ENCODE results near the gene EVI2A.
"Not testable (repeated sequence)": the region's sequence is repeated elsewhere in the genome, so short reads cannot be mapped to it uniquely, and the experiment has no call there.

EVI2A gene

DNA sequence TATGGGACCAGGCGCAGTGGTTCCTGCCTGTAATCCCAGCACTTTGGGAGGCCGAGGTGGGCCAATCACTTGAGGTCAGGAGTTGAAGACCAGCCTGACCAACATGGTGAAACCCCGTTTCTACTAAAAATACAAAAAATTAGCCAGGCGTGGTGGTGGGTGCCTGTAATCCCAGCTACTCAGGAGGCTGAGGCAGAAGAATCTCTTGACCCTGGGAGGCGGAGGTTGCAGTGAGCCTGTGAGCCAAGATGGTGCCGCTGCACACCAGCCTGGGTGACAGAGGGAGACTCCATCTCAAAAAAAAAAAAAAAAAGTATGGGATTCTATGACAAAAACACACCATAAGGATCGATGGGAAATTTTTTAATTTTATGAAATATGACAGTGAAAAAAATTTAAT is 9.2 kb downstream of the EVI2A start:
- peak; percentile 42 for DNase-seq (ENCODE audit: low spot score)

DNA sequence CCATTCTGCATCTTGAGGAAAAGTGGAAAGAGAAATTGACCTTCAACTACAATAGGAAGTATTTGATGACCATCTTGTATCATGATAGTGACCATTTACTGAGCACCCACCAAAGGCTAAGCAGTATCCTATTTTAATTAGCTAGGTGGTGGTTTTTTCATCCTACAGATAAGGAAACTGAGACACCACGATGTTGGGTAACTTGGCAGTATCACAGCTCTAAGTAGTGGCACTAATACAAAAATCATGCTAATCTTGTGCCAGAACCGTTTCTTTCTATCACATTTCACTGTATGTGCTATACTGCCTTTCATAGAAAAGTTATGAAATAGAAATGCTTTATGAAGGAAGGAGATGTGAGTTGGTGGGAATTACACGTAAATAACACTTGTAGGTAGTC is 9.9 kb downstream of the EVI2A start:
- no peak for DNase-seq (ENCODE audit: low spot score)

DNA sequence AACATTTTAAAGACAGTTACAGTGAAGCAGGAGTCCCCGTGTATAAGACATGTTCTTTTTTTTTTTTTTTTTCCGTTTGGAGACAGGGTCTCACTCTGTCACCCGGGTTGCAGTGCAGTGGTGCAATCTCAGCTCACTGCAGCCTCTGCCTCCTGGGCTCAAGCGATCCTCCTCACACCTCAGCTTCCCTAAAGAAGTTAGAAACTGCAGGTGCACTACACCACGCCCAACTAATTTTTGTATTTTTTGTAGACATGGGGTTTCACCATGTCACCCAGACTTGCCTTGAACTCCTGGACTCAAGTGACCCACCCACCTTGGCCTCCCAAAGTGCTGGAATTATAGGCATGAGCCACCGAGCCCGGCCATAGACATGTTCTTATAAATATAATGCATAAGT is 10.5 kb downstream of the EVI2A start:
- DNase-seq (ENCODE audit: low spot score) = peak; percentile 30

DNA sequence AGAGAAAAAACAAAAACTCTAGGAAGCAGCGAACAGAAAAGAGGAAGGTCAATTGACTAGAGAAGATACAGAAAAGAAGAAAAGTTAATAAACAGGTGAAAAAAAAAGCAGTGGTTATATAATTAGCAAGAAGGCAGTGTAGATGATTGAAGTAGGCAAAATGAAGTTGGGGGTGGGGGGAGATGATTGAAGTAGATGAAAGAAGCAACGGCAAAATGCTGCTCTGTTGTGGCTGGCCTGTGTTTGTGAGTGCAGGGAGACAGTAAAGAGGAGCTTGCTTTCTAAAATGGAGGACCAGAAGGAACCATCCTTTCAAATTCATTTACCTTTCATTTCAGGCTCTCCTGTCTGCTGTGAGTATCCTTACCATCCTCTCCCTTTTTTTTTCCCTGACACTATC is 11.2 kb downstream of the EVI2A start:
- DNase-seq (ENCODE audit: low spot score) = peak; percentile 83

DNA sequence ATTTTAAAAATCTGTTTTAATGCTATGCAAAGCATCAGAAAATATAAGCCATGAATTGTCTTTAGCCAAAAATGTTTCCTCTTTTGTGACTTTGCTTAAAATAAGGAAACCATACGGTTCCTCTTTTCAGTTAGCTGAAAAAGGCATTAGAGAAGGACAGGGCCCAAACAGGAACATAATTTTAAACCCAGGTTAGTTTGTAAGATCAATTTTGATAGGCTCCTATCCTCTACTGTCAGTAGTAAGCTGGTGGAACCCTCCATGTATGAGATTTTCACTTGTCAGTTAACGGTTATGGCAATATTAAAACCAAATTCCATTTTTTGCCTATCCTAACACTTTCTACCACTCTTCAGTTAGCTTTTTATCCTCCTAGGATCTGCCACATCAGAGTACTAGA is 11.9 kb downstream of the EVI2A start:
- DNase-seq (ENCODE audit: low spot score) = peak; percentile 35

DNA sequence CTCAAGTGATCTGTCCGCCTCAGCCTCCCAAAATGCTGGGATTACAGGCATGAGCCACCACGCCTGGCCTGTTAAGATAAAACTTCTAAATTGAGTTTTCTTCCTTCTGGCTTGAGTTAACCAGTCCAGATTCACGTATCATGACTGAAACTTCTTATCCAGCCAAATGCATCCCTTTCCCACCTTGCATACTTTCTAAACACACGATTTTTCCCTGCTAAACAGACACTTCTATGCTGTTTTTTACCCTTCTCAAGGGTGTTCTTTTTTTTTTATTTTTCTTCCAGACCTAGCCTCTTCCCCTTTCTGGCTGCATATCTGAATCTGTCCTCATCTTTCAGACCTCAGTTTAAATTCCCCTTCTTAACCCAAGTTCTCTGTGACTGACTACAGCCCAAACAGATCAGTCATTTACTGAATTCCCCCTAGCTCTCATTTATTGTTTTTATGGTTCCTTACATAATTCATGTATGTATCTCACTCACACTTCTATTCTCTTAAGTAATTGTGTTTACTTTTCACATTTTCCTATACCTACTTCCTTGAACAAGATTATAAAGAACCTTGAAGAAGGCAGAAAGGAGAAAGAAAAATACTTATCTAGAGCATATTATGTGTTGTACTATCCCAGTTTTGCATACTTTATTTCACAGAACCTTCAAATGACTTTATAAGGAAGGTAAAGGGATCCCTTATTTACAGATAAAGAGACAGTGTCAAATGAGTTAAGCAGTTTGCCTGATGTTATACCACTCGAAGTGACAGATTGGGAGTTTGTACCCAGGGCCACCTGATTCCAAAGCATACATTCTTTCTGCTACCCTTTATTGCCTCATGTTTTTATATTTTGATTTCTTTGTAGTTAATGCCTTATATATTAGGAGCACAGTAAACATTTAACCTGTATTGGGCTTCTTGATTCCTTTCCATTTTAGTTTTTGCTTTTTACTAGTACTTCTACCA is 12.8 kb downstream of the EVI2A start:
- DNase-seq (ENCODE audit: low spot score) = no peak

DNA sequence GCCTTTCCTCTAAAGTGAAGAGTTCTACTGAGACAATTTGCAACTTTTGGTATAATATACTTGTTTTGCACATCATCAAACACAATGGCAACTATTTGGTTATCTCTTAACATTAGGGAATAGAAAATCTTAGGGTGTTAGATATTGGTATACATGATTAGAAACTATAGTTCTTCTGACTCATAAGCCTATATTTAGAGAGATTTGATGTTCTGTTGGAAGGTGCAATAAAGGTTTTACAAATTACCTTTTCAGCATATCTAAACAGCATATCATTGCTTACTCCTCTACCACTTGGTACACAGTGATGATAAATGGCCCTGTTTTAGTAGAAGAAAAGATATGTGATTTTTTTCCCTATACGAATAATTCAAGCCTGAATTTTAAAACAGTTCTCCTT is 13.8 kb downstream of the EVI2A start:
- no peak for DNase-seq (ENCODE audit: low spot score)

DNA sequence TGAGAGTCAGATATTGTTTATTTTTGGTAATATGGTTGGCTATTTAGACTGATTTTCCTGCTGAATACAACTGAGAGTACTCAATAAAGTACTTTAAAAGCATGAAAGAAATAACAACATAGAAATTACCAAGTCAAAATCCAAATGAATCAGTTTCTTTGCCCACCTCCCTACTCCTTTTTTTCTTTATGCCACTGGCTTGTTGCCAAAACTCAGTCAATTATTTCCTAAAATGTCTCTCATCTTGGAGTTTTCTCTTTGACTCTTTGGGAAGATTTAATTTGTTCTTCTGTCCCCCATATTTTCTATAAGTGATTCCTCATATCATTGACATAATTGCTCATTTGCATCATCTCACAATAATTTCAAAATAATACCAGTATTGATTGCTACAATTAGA is 21.8 kb downstream of the EVI2A start:
- no peak for DNase-seq (ENCODE audit: low spot score)

DNA sequence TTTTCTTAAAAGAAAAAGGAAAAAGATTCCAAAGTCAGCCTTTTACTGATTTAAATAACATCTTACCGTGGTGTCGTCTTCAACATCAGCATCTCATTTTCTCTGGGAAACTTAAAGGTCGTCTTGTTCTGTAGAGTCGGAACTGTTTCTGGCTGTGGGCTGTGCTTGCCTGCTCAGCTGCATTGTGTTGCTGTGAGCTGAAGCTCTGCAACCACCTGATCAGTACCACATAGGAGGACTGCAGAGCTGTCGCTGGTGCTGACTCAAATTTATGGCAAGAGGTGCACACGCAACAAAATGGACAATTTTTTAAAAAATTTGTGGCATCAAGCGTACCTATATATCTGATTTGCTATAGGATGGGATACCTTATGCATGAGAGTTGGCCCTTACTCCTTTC is 24.3 kb downstream of the EVI2A start, which contains the start of gene OMG:
OMG (minus strand) TSS at position 150 of the 400 bp plus-strand sequence. CDS start 908 bp downstream, outside the sequence.
- no peak for DNase-seq (ENCODE audit: low spot score)

DNA sequence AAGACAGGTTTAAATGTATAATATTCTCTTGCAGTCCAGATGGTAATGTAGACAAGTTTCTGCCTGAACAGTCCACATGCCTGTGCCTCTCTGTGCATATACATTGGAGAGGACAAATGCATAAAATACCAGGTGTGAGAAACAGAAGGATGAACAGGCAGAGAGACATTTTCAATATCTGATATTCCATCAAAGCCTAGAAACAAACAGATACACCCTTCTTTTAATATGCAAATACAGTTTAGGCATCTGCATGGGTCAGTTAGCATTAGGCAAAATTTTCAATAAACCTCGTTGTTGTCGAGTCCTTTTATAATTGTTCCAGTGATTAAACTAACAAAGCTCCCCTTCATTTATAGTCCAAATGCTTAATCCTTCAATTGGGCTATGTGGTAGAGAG is 25.3 kb downstream of the EVI2A start:
- no peak for DNase-seq (ENCODE audit: low spot score)

DNA sequence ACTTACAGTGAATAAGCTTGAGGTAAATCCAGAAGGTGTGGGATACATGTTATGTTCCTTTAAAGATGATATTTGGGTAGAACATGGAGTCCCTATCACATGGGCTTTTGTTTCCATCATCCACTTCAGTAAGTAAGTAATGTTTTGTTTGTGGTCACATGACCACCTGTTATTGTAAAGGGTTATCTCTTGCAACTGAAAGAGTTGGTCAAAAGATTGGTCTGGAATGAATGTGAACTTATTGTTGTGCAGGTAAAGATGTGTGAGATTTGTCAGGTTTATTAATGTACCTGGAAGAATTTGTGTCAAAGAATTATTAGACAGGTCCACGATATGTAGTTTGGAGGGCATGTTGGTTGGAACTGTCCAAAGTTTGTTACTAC is 25.9 kb downstream of the EVI2A start:
- no peak for DNase-seq (ENCODE audit: low spot score)

DNA sequence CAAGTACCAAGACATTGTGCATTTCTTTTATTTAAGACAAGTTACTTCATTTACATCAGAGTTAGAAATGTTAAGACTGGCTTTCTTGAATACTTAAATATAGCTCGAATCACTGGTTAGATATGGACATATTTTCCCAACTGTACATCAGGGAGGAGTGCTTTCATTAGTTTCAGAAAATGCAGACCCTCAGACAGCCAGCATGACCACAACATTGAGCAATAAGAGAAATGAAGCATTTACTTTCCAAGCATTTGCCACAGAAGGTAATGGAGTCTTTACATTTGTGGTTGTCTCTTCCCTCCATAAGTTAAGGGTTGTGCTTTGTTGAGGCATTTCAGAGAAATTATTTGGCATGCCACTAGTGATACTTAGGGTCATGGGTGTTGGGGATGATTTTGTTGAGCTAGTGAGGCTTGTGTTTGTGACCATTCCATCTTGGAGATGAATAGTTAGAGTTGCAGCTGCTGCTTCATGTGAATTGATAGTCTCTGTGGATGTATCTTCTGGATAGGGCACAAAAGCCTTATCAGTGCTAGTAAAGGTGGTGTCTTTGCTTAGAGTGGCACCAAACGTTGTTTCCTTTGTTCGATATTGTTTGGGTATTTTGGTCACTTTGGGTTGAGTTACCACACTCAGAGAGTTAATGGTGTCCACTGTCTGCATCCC is 26.5 kb downstream of the EVI2A start:
- DNase-seq (ENCODE audit: low spot score) = no peak

DNA sequence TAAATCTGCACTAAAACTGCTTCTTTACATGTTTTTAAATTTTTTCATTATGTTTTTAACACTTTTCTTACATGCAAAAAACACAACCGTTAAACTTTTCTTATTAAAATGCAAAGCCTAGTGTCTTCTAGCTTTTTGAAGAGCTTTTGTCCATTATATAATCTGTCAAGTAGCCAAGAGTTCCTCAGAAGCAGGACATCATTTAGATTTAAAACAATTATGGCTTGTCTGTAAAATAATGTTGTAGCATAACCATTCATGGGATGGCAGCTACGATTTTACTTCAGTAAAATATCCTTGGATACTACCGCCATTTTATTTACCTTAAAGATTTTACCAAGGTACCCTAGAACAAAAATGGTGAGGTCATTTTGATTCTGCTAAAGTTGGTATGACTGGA is 27.2 kb downstream of the EVI2A start:
- DNase-seq (ENCODE audit: low spot score) = no peak

DNA sequence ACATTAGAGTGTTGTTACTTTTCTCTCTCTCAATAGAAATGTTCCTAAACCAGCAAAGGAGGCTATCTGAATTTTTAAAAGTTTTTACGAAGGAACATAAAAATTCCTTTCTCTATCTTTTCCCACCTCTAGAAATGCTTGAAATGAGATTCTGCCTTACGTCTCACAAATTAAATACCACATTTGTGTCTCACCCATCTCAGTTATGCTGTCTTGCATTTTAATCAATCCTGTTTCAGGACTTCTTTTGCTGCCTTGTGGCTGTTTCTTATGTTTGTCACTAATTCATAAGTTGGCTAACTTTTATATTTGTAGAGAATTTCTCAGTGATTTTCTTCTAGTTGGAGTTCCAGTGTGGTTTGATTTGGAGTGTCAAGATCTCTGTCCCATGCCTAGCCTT is 27.8 kb downstream of the EVI2A start:
- no peak for DNase-seq (ENCODE audit: low spot score)

DNA sequence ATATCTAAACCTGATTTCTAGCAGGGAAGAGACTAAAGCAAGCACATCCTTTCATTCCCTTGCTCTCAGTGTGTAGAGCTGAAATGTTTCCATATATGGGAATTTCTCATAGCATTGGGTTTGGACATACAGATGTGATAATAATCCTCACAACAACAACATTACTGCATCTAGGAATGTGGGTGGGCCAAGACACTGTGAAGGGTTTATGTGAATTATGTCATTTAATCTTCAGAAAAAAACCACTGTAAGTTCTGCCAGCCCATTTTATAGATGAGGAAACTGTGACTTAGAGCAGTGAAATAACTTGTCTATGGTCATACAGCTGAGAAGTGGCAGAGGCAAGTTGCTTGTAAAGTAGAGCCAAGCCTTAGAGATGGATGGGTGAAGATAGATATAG is 29.6 kb downstream of the EVI2A start:
- DNase-seq (ENCODE audit: low spot score) = no peak

DNA sequence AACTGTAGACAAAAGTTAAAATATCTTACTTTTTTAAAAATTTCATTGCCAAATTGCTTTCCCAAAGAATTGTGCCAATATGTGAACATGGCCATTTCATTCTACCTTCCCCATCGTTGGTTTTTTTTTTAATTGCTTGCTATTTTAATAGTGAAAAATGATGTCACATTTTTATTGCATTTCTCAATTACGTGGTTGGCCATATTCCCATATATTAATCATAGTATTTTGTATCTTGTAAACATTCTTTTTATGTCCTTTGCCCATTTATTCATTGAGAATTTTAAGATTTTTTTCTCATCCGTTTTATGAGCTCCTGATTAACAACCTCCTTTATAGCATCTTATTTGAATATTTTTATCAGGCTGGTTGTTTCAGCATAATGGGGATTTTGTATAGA is 31.6 kb downstream of the EVI2A start:
- DNase-seq (ENCODE audit: low spot score) = no peak

DNA sequence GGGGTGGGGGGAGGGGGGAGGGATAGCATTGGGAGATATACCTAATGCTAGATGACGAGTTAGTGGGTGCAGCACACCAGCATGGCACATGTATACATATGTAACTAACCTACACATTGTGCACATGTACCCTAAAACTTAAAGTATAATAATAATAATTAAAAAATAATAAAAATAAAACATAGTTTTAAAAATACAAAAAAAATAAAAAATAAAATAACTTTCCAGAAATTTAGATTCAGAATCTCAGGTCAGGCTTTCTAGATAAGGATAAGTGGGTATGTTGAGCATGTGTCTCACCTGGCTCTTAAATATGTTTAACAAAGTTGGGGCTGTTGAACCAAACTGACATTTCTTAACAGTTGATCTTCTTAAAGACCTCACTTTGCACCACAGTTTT is 33.5 kb downstream of the EVI2A start:
- not testable (repeated sequence) for DNase-seq (ENCODE audit: low spot score)

DNA sequence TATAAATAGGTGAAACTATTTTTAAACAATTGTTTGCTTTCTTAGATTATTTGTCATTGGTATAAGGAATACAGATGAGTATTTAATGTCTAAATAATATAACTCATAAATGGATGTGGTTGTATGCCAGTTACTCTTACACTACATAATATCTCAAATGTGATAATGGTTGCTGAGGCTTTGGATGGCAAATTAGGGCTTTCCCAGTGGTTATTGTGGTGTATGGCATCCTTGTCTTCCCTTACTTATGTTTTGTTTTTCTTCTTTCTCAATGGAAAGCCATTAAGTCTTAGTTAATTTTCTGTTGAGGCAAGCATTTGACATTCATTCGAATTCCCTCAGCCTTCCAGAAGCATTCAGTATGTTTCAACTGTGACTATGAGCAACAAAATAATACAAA is 34.8 kb downstream of the EVI2A start:
- DNase-seq (ENCODE audit: low spot score) = no peak

DNA sequence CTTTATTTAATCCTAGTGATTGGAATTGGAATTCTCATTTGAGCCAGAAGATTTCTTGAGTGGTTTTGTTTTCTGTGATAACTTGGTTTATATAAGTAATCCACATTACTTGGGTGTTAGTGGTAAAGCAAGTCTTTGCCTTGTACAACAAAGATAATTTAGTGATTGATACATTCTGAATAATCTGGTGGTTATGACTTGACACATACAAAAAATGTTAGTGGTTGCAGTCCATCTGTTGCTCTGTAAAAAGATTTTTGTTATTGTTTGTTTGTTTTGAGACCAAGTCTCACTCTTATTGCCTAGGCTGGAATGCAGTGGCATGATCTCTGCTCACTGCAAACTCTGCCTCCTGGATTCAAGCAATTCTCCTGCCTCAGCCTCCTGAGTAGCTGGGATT is 37.6 kb downstream of the EVI2A start:
- no peak for DNase-seq (ENCODE audit: low spot score)

DNA sequence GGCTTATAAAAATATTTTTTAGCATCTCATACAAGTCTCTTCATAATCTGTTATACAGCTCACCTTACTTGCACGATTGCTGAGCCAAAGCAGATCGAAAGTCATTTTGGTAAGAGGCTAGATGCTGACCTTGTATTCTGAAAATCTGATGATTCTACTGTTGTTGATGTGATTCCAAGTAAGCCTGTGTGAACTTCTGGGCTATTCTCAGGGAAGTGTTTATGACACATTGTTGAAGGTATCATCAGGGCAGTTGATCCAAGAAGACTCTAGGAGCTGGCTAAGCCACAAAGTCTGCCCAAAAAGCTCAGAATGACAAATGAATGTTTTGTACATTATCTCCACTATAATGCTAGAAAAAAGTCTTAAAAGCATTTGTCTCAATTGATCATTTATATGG is 40.4 kb downstream of the EVI2A start:
- DNase-seq (ENCODE audit: low spot score) = no peak

DNA sequence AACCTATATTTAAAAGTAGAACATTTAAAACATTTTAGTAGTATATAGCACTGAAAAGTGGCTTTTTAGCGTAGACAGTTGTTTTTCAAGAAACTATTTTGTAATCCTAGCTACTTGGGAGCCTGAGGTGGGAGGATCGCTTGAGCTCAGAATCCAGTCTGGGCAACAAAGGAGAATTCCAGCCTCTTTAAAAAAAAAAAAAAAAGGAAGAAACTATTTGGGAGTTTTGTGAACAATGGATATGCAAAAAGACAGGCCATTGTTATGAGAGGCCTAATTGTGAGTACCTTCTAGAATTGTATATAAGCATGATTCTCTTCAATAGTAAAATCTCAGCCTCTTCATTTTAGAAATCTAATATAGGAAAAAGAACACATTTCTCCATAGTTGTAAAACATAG is 42.0 kb downstream of the EVI2A start:
- no peak for DNase-seq (ENCODE audit: low spot score)

DNA sequence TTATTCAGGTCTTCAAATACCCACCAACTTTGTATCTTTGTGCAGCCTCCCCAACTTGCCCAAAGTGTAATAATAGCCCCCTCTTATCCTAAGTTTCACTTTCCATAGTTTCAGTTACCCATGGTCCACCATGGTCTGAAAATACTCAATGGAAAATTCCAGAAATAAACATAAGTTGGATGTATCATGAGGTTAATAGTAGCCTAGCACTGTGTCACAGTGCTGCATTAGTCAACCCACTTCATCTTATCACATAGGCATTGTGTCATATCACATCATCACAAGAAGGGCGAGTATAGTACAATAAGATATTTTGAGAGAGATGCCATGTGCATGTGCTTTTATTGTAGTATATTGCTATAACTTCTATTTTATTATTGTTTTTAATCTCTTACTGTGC is 46.3 kb downstream of the EVI2A start:
- no peak for DNase-seq (ENCODE audit: low spot score)

DNA sequence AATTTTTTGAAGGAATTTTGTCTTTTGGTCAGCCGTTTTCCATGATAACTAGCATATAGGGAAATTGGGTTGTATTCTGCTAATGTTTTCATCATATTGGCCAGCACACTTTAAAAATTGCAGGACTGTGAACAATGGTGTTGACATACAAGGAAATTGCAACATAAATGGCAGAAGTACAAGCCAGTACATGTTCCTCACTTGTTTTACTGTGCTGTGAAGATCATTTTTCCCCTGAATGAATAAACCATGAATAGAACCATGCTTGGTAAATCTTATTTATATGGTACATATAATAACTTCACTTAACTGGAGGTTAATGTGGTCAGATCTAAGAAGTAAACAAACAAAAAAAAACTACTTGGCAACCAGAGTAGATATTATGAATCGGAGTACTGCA is 47.2 kb downstream of the EVI2A start:
- DNase-seq (ENCODE audit: low spot score) = no peak

DNA sequence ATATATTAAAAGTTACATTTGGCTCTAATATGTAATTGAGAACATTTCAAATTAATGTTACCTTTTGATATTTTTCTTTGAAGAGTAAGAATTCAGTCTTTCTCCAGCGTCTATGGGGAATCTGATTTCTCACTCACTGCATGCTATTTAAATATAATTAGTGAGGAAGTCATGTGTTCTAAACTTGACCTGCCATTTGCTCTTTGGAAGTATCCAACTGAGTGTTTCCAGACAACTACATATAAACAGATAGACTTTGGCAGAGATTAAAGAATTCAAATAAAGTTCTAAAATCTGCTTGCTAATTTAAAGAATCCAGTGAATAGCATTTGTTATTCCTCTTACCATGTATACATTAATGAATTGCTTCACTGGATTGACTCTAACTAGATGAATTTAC is 47.9 kb downstream of the EVI2A start:
- DNase-seq (ENCODE audit: low spot score) = no peak
